ENCODE measurements around the gene LNPK. TPM values are rescaled to one million over a fixed set of nuclear protein-coding genes. Genes with fewer than 3 reads are reported as not detected.

Gene LNPK, protein sequence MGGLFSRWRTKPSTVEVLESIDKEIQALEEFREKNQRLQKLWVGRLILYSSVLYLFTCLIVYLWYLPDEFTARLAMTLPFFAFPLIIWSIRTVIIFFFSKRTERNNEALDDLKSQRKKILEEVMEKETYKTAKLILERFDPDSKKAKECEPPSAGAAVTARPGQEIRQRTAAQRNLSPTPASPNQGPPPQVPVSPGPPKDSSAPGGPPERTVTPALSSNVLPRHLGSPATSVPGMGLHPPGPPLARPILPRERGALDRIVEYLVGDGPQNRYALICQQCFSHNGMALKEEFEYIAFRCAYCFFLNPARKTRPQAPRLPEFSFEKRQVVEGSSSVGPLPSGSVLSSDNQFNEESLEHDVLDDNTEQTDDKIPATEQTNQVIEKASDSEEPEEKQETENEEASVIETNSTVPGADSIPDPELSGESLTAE
- total RNA-seq (2014; rRNA removed; shearing (Covaris generic)) = 14.0 and 18.0 TPM in 2 replicates
- total RNA-seq (2022) = 34.7 and 38.3 TPM in 2 replicates
- percentile 79 among the genes with signal in this experiment for Bru-seq, nascent RNA
- percentile 75 among the genes with signal in this experiment for BruChase-seq, experiment 1, labeled RNA remaining after a 6-hour chase
- BruChase-seq, experiment 2, labeled RNA remaining after a 2-hour chase = percentile 77 among the genes with signal in this experiment
- long read RNA-seq, full-length matches to known transcripts = 44 of 65 reads
- long read RNA-seq, partial matches to known transcripts = 4 of 65 reads
- long read RNA-seq, other reads (novel, unspliced or antisense) = 17 of 65 reads

DNA sequence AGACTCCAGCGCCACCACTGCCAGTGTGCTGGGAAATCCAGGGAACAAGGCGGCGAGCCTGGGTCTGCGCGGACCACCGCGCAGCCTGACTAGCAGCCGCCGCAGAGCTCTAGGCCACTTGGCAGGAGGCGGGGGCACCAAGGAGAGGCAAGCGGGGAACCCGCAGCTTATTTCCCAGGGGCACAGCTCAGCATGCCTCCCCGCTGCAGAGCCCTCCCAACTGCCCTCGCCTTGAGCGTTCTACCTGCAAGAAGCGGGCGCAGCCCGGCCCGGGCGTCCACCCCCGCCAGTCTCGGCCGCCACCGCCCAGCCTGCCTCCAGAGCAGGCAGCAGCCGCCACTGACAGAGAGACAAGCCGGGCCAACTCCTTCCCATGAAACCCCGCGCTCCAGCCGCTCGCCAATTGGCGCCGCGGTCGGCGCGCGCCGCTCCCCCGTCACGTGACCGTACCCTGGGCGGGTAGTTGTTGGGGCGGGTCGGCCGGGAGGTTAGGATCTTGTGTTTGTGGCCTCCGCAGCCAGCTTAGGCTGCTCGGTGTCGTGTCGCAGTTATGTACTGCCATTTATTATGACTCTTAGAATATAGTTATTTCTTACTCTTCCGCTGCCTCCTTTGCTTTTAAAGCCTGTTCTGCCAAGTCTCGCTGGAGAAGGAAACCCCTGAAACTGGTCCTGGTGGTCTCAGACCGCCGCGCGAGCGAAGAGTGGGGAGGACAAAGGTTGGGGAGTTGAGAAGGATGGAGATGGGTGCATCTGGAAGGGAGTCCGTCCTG, at the start of gene LNPK:
TSS of gene LNPK (minus strand) at position 352 of the 772 bp plus-strand sequence. CDS start 6,683 bp downstream, outside the sequence.
- ChIA-PET CTCF (ENCODE audit: unreplicated experiment) (no interaction called here), POLR2A (interaction anchor here (0.7 to 1.7 kb wide), 6 partner anchors 12 to 99 kb away, joined by 3 to 9 read pairs (median 4); no protein-coding TSS in a partner anchor)
- Histone ChIP-seq H2AFZ (ENCODE audit: low read length) (peak within 1 kb of the TSS; percentile 96), H3K4me1 (ENCODE audit: insufficient read depth, low read length, poor library complexity, severe bottlenecking) (peaks cover 19% of the 10 kb centered on the region), H3K79me2 (ENCODE audit: insufficient read depth, low read depth, low read length) (peaks cover 37% of the 10 kb centered on the region), H4K20me1 (ENCODE audit: insufficient read depth, low read length) (peaks cover 5% of the 10 kb centered on the region; the same call in 1 of the 2 replicates), H3K9me2 (ENCODE audit: insufficient read depth, low read length) (no peaks in the 10 kb centered on the region), H3K4me3 (ENCODE audit: low read depth, low read length, poor library complexity, severe bottlenecking) (peak within 1 kb of the TSS; percentile 95), H3K4me2 (ENCODE audit: low read length) (peak within 1 kb of the TSS; percentile 91), H3K36me3 (ENCODE audit: insufficient read depth, low read length) (no peaks in the 10 kb centered on the region), H3K9me3 (ENCODE audit: low read length) (no peaks in the 10 kb centered on the region), H3K27ac (ENCODE audit: low read depth, low read length, poor library complexity, severe bottlenecking) (peak within 1 kb of the TSS; percentile 42)
- TF ChIP-seq, protein P1, sequence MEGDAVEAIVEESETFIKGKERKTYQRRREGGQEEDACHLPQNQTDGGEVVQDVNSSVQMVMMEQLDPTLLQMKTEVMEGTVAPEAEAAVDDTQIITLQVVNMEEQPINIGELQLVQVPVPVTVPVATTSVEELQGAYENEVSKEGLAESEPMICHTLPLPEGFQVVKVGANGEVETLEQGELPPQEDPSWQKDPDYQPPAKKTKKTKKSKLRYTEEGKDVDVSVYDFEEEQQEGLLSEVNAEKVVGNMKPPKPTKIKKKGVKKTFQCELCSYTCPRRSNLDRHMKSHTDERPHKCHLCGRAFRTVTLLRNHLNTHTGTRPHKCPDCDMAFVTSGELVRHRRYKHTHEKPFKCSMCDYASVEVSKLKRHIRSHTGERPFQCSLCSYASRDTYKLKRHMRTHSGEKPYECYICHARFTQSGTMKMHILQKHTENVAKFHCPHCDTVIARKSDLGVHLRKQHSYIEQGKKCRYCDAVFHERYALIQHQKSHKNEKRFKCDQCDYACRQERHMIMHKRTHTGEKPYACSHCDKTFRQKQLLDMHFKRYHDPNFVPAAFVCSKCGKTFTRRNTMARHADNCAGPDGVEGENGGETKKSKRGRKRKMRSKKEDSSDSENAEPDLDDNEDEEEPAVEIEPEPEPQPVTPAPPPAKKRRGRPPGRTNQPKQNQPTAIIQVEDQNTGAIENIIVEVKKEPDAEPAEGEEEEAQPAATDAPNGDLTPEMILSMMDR (conservative IDR thresholded peaks at IDR 0.05; ENCODE audit: low read length) = no peak
- no peak for TF ChIP-seq EZH2phosphoT487 (IDR thresholded peaks at IDR 0.05; ENCODE audit: borderline replicate concordance, low read depth, low read length)
- intact Hi-C loops (cut with micrococcal nuclease; ENCODE audit: unreplicated experiment) = loop anchor here (10.0 kb wide), 2 partner anchors 263 to 817 kb away; partner anchors contain the start of genes ATP5MC3 and MTX2
- peak; percentile 89 for DNase-seq (ENCODE audit: low spot score)
- no TSS peak for BruUV-seq (replicated peaks)

DNA sequence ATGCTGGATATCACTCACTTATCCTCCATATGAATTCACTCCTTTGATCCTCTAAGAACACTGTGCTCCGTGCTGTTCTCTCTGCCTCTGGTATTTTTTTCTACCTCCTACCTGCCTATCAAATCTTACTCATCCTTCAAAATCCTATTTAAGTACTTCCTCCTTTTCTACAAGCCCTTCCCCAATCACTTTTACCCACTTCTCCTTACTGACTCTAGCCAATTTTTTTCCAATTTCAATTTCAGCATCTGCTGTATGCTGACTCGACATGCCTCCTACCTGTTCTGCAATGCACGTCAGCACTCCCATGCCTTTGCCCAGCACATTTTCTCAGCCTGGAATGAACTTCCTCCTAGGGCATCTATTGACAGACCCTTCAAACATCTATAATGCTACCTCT, 37.3 kb upstream of the LNPK start:
- H3K9me2 ChIP-seq (ENCODE audit: insufficient read depth, low read length) = no peaks in the 10 kb centered on the region
- H4K20me1 ChIP-seq (ENCODE audit: insufficient read depth, low read length) = no peaks in the 10 kb centered on the region
- H3K4me3 ChIP-seq (ENCODE audit: low read depth, low read length, poor library complexity, severe bottlenecking) = no peak overlapping the region
- H3K9me3 ChIP-seq (ENCODE audit: low read length) = no peaks in the 10 kb centered on the region
- no peaks in the 10 kb centered on the region for H3K79me2 ChIP-seq (ENCODE audit: insufficient read depth, low read depth, low read length)
- ChIA-PET CTCF (ENCODE audit: unreplicated experiment) (no interaction called here), POLR2A (no interaction called here)
- H3K36me3 ChIP-seq (ENCODE audit: insufficient read depth, low read length) = no peaks in the 10 kb centered on the region
- H3K4me2 ChIP-seq (ENCODE audit: low read length) = no peak overlapping the region
- no peak for TF ChIP-seq EZH2phosphoT487 (IDR thresholded peaks at IDR 0.05; ENCODE audit: borderline replicate concordance, low read depth, low read length)
- TF ChIP-seq, protein P1 (conservative IDR thresholded peaks at IDR 0.05; ENCODE audit: low read length) = no peak
- no peaks in the 10 kb centered on the region for H3K4me1 ChIP-seq (ENCODE audit: insufficient read depth, low read length, poor library complexity, severe bottlenecking)
- BruUV-seq (replicated peaks) = no TSS peak
- no peak overlapping the region for H2AFZ ChIP-seq (ENCODE audit: low read length)
- intact Hi-C loops (cut with micrococcal nuclease; ENCODE audit: unreplicated experiment) = no loop called here
- no peak for DNase-seq (ENCODE audit: low spot score)
- H3K27ac ChIP-seq (ENCODE audit: low read depth, low read length, poor library complexity, severe bottlenecking) = no peak overlapping the region

Data from OCI-LY7 (cell line).